ENCODE results near the gene AP1S1. TPM values are rescaled to one million over a fixed set of nuclear protein-coding genes. Genes with fewer than 3 reads are reported as not detected.

Gene AP1S1
- total RNA-seq, 4 donors from 2014 or later, result 28.5 to 66.5 (median 50.0) TPM

DNA sequence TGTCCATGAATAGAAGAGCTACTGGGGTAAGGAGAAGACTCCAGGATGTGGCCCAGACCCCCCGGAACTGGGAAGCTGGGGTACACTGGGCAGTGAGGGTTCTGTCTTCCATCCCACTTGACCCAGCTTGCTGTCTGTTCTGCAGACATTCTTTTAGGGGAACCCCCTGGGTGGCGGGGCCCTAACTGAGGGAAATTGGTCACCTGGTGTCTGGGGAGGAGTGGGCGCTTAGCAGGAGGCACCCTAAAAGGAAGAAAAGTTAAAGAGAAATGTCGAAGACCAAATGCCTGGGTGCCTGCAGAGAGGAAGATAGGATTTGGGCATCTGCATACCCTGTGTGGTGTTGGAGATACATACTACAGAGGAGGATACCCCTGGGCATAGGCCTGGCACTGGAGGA is 1.0 kb downstream of the AP1S1 start:
- DNase-seq (ENCODE audit: low spot score in 2 of 2), result no peak
- WGBS, result 45% methylated on average over 4 of the region's 4 CpGs
- Histone ChIP-seq H3K4me1 (peaks cover 18% of the 10 kb centered on the region), H3K36me3 (peaks cover 35% of the 10 kb centered on the region), H3K9me3 (no peaks in the 10 kb centered on the region), H3K27me3 (no peaks in the 10 kb centered on the region), H3K4me3 (peak overlapping the region; percentile 92), H3K27ac (no peak overlapping the region)
- no peak for TF ChIP-seq POLR2AphosphoS5 (IDR thresholded peaks at IDR 0.05)
- no peak for TF ChIP-seq POLR2A (IDR thresholded peaks at IDR 0.05)
- TF ChIP-seq, protein P1, sequence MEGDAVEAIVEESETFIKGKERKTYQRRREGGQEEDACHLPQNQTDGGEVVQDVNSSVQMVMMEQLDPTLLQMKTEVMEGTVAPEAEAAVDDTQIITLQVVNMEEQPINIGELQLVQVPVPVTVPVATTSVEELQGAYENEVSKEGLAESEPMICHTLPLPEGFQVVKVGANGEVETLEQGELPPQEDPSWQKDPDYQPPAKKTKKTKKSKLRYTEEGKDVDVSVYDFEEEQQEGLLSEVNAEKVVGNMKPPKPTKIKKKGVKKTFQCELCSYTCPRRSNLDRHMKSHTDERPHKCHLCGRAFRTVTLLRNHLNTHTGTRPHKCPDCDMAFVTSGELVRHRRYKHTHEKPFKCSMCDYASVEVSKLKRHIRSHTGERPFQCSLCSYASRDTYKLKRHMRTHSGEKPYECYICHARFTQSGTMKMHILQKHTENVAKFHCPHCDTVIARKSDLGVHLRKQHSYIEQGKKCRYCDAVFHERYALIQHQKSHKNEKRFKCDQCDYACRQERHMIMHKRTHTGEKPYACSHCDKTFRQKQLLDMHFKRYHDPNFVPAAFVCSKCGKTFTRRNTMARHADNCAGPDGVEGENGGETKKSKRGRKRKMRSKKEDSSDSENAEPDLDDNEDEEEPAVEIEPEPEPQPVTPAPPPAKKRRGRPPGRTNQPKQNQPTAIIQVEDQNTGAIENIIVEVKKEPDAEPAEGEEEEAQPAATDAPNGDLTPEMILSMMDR (IDR thresholded peaks at IDR 0.05), result no peak
- TF ChIP-seq EP300 (IDR thresholded peaks at IDR 0.05), result no peak

DNA sequence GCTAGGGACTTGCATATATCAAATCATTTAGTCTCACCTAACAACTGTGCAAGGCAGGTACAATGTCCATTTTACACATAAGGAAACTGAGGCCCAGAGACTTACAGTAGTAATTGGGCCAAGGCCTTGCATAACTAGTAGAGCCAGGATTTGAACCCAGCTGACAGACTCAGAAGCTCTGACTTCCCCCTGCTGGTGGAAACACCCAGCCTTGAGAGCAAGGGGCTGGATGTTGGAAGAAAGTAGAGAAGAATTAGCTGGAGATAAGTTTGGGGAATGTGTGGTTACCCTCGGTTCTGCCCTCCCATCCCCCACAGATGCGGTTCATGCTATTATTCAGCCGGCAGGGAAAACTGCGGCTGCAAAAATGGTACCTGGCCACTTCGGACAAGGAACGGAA is 2.0 kb downstream of the AP1S1 start:
- no peak overlapping the region for H3K27ac ChIP-seq
- 89% methylated on average over 6 of the region's 6 CpGs for WGBS
- peaks cover 40% of the 10 kb centered on the region for H3K36me3 ChIP-seq
- TF ChIP-seq, protein P1 (IDR thresholded peaks at IDR 0.05), result no peak
- TF ChIP-seq POLR2AphosphoS5 (IDR thresholded peaks at IDR 0.05), result no peak
- TF ChIP-seq EP300 (IDR thresholded peaks at IDR 0.05), result no peak
- no peak for TF ChIP-seq POLR2A (IDR thresholded peaks at IDR 0.05)
- DNase-seq (ENCODE audit: low spot score in 2 of 2), result no peak
- H3K9me3 ChIP-seq, result no peaks in the 10 kb centered on the region
- peaks cover 18% of the 10 kb centered on the region for H3K4me1 ChIP-seq
- H3K27me3 ChIP-seq, result no peaks in the 10 kb centered on the region
- H3K4me3 ChIP-seq, result no peak overlapping the region

DNA sequence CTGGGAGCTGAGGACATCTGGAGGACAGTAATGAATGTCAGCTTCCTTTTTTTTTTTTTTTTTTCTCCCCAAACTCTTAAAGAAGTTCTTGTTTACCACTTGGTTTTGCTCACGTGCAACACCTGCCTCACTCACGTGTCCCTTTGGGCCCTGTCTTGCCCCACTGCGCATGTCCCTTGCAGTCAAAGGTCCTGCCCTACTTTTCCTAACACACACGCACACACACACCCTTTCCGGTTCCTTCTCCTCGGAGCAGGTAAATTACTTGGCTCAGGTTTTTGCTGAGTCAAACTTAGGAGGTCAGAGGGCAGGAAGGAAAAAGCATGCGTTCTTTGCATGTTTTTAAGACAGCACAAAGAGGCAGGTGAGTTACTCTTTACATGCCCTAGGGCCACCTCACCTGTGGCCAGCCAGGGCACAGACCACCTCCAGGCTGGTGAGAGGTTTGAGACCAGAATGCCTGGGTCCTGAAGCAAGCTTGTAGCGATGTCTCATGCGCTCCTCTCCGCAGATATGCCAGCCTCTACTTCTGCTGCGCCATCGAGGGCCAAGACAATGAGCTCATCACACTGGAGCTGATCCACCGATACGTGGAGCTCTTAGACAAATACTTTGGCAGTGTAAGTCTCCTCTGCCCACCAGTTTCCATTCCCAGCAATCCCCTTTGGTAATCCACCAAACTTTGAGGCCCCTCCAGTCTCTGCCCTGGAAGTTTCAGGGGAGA is 2.8 kb downstream of the AP1S1 start:
- Histone ChIP-seq H3K27ac (no peak overlapping the region), H3K4me3 (no peak overlapping the region), H3K27me3 (peaks cover 2% of the 10 kb centered on the region), H3K9me3 (no peaks in the 10 kb centered on the region), H3K4me1 (peaks cover 18% of the 10 kb centered on the region), H3K36me3 (peaks cover 40% of the 10 kb centered on the region)
- 62% methylated on average over 14 of the region's 14 CpGs for WGBS
- TF ChIP-seq EP300 (IDR thresholded peaks at IDR 0.05) (no peak), POLR2A (IDR thresholded peaks at IDR 0.05) (no peak), POLR2AphosphoS5 (IDR thresholded peaks at IDR 0.05) (no peak)
- TF ChIP-seq, protein P1 (IDR thresholded peaks at IDR 0.05), result no peak
- no peak for DNase-seq (ENCODE audit: low spot score in 2 of 2)

DNA sequence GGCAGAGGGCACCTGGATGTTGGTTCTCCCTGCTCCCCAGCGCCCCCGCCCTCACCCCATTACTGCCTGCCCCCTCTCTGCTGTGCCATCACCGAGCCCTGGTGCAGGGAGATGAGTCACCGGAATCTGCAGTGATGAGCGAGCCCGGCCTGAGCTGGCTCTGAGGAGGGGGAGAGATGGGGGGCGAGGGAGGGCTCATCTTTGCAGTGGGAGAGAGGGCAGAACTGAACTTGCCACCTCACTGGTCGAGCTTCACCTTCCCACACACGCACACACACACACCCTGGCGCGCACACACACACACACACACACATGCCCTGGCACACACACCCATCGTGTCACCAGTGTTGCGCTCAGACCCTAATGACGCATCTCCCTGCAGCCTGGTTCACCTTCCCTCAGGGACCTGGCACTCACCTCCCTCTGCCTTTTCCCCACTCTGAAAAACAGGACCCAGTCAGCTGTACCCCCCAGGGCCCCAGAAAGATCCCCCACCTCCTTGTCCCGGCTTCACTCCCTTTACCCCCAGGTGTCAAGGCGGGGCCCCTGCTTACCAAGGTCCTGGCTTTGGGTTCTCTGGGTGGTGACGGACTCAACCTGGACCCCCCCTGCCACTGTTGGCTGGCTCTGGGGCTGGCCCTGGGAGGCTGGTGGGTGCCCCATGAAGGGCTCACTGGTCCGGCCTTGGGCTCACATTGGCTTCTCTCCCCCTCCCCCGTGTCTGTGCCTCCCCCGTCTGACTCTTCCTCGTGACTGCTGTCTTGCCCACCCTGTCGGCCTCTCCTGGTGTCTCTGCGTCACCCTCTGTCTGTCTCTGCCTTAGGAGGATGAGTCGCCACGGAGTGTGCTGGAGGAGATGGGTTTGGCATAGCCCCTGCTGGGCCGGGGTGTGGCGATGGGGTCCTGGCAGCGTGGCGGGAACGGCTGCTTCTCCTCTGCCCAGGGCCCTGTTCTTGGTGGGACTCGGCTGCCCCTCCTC is 5.7 kb downstream of the AP1S1 start:
- Histone ChIP-seq H3K27ac (no peak overlapping the region), H3K27me3 (peaks cover 32% of the 10 kb centered on the region)
- 81% methylated on average over 25 of the region's 31 CpGs for WGBS

More for the DNA sequence above, 5.7 kb downstream of the AP1S1 start:
- Histone ChIP-seq H3K4me3 (no peak overlapping the region), H3K4me1 (peaks cover 36% of the 10 kb centered on the region), H3K36me3 (peaks cover 40% of the 10 kb centered on the region), H3K9me3 (no peaks in the 10 kb centered on the region)
- no peak for DNase-seq (ENCODE audit: low spot score in 2 of 2)
- TF ChIP-seq, protein P1 (IDR thresholded peaks at IDR 0.05), result no peak
- no peak for TF ChIP-seq EP300 (IDR thresholded peaks at IDR 0.05)
- no peak for TF ChIP-seq POLR2AphosphoS5 (IDR thresholded peaks at IDR 0.05)
- TF ChIP-seq POLR2A (IDR thresholded peaks at IDR 0.05), result no peak

Measured in suprapubic skin (tissue), 4 donors.